Transverse colon (tissue), 4 donors: ENCODE measurements around the gene FAM135A. TPM values are rescaled to one million over a fixed set of nuclear protein-coding genes. Genes with fewer than 3 reads are reported as not detected.
A peak's percentile ranks its signal among the peaks of the same experiment; 100 is the strongest.

Experiments
- DNase-seq: peaks from one replicate; pipeline ENCODE4 v3.0.0-alpha.2; 2019
- H3K27ac ChIP-seq, 4 donors: fragments of 200-600 bp; sonication (generic); 2 replicates each; pipeline ENCODE4 v1.5.1; 2016 to 2018; ENCODE audit warnings: inconsistent platforms in 4 of 4
- H3K27me3 ChIP-seq: fragments of 200-600 bp; sonication (generic); 2 replicates; pipeline ENCODE4 v1.5.1; 2017; ENCODE audit warnings: inconsistent platforms
- H3K36me3 ChIP-seq, 4 donors: fragments of 200-600 bp; sonication (generic); 2 replicates each; pipeline ENCODE4 v1.5.1; 2017 to 2019; ENCODE audit warnings: inconsistent platforms in 4 of 4
- H3K4me1 ChIP-seq, 4 donors: fragments of 200-600 bp; sonication (generic); 2 replicates each; pipeline ENCODE4 v1.5.1; 2017 to 2020; ENCODE audit warnings: inconsistent platforms in 4 of 4
- H3K4me3 ChIP-seq, 4 donors: fragments of 200-600 bp; sonication (generic); 1 replicate in 1 of 4; 2 replicates in 3 of 4; pipeline versions ENCODE4 v1.5.1 to v1.6.1; 2017 to 2019; ENCODE audit warnings: inconsistent platforms in 4 of 4
- H3K9me3 ChIP-seq, 2 donors: fragments of 200-600 bp; sonication (generic); 2 replicates each; pipeline ENCODE4 v1.5.1; 2017 to 2019; ENCODE audit warnings: inconsistent platforms in 2 of 2
- CTCF ChIP-seq, 5 experiments: fragments of 200-600 bp in 3 of 5; fragments of 450-650 bp in 2 of 5; sonication (generic) in 3 of 5; IDR thresholded peaks; 1 replicate in 2 of 5; 2 replicates in 3 of 5; pipeline ENCODE4 v1.5.1; 2016 to 2017; ENCODE audit warnings: antibody characterized with exemption in 5 of 5, inconsistent platforms in 3 of 5, mild to moderate bottlenecking in 2 of 5, moderate library complexity in 1 of 5
- EP300 ChIP-seq: sonication (generic); formaldehyde crosslinking; IDR thresholded peaks from one replicate; pipeline ENCODE4 v1.6.1; 2017; ENCODE audit warnings: antibody characterized with exemption, low read depth
- POLR2A ChIP-seq: fragments of 450-650 bp; IDR thresholded peaks from one replicate; pipeline ENCODE4 v1.6.1; 2016; ENCODE audit warnings: antibody characterized with exemption, mild to moderate bottlenecking, moderate library complexity
- POLR2AphosphoS5 ChIP-seq, 3 donors: sonication (generic); formaldehyde crosslinking; IDR thresholded peaks; one replicate each; pipeline ENCODE4 v1.6.1; 2016; ENCODE audit warnings: antibody characterized with exemption in 3 of 3
- WGBS, 2 donors: methylation state at CpG; one replicate each; pipeline ENCODE4 v1.1.5; 2018; ENCODE audit warnings: low coverage in 1 of 2; 5-methylcytosine and 5-hydroxymethylcytosine counted together
- in situ Hi-C, 4 donors: fragments of 200-750 bp; cut with MboI; loops; one replicate each; pipeline versions ENCODE4 v1.15.0 to v1.15.1; 2017; ENCODE audit warnings: low sequenced_read_pairs in 3 of 4, low pct_ligation_motif_present in 1 of 4, low pct_unique_long_range_greater_than_20kb in 1 of 4
- intact Hi-C: fragments of 100-400 bp; cut with DNase I; formaldehyde crosslinking; loops from one replicate; pipeline ENCODE4 v1.15.1; 2023; ENCODE audit warnings: low total_unique reads
- total RNA-seq, 4 donors: library from RNA; depleted of rRNA; stranded (reverse); fragments of >200 nt; gene quantifications; one replicate each; pipeline ENCODE4 v1.1.0, GENCODE V29; 2016

The FAM135A gene
- total RNA-seq, 4 donors from 2014 or later: 38.9 to 115 (median 65.7) TPM

GRCh38 chr6:70520575-70520974, 107.3 kb downstream of the FAM135A start:
- no peak for DNase-seq
- intact Hi-C loops: no loop called here

GRCh38 chr6:70524721-70525286, 111.5 kb downstream of the FAM135A start:
- no peak overlapping the region for H3K27ac ChIP-seq
- WGBS, 2 donors: 78 to 94% methylated on average over 2 to 4 of the region's 4 CpGs
- intact Hi-C loops: no loop called here
- H3K9me3 ChIP-seq: no peaks in the 10 kb centered on the region
- peaks cover 0 to 8% (median 2%) of the 10 kb centered on the region in 4 donors for H3K36me3 ChIP-seq
- in situ Hi-C loops: loop anchor here in 2 of 4 donors (25.0 kb wide), 1 partner anchor 362 kb away; no protein-coding TSS in a partner anchor
- DNase-seq: no peak
- no peak overlapping the region for H3K4me3 ChIP-seq
- no peak for TF ChIP-seq POLR2A
- no peak for TF ChIP-seq EP300
- TF ChIP-seq CTCF (IDR thresholded peaks at IDR 0.05): no peak
- no peak for TF ChIP-seq POLR2AphosphoS5 (IDR thresholded peaks at IDR 0.05)
- H3K27me3 ChIP-seq: no peaks in the 10 kb centered on the region
- no peaks in the 10 kb centered on the region for H3K4me1 ChIP-seq

More at GRCh38 chr6:70520575-70520974, 107.3 kb downstream of the FAM135A start:
- H3K4me3 ChIP-seq: no peak overlapping the region
- H3K36me3 ChIP-seq: peaks cover 0 to 5% (median 2%) of the 10 kb centered on the region in 4 donors
- in situ Hi-C loops: no loop called here
- H3K27ac ChIP-seq: no peak overlapping the region
- H3K9me3 ChIP-seq: no peaks in the 10 kb centered on the region
- no peaks in the 10 kb centered on the region for H3K4me1 ChIP-seq
- no peaks in the 10 kb centered on the region for H3K27me3 ChIP-seq
- TF ChIP-seq CTCF (IDR thresholded peaks at IDR 0.05) (peak in 3 of 5 experiments; percentile 11 to 27 (median 20)), POLR2AphosphoS5 (IDR thresholded peaks at IDR 0.05) (no peak)

GRCh38 chr6:70527071-70527737, 113.9 kb downstream of the FAM135A start:
- in situ Hi-C loops (loop anchor here in 2 of 4 donors (25.0 kb wide), 1 partner anchor 360 kb away; no protein-coding TSS in a partner anchor), intact Hi-C loops (no loop called here)
- 87 to 91% methylated on average over 5 of the region's 5 CpGs for WGBS, 2 donors
- H3K36me3 ChIP-seq: peaks cover 0 to 19% (median 2%) of the 10 kb centered on the region in 4 donors
- no peaks in the 10 kb centered on the region for H3K27me3 ChIP-seq
- DNase-seq: no peak
- no peaks in the 10 kb centered on the region for H3K4me1 ChIP-seq
- no peaks in the 10 kb centered on the region for H3K9me3 ChIP-seq
- TF ChIP-seq EP300: no peak
- TF ChIP-seq POLR2AphosphoS5 (IDR thresholded peaks at IDR 0.05): no peak
- TF ChIP-seq POLR2A: no peak
- TF ChIP-seq CTCF (IDR thresholded peaks at IDR 0.05): no peak
- H3K27ac ChIP-seq: no peak overlapping the region
- no peak overlapping the region for H3K4me3 ChIP-seq

- in situ Hi-C loops (loop anchor here in 2 of 4 donors (25.0 kb wide), 1 partner anchor 357 kb away; no protein-coding TSS in a partner anchor), intact Hi-C loops (no loop called here)
- Histone ChIP-seq H3K9me3 (no peaks in the 10 kb centered on the region), H3K27me3 (no peaks in the 10 kb centered on the region), H3K4me3 (no peak overlapping the region), H3K27ac (no peak overlapping the region), H3K4me1 (no peaks in the 10 kb centered on the region), H3K36me3 (peaks cover 0 to 27% (median 5%) of the 10 kb centered on the region in 4 donors)
- no peak for DNase-seq
- TF ChIP-seq CTCF (IDR thresholded peaks at IDR 0.05): no peak
- TF ChIP-seq EP300: no peak
- 88 to 96% methylated on average over 2 of the region's 2 CpGs for WGBS, 2 donors
These were observed 116.7 kb downstream of the FAM135A start for GRCh38 chr6:70530023-70530422.
